Rectal smooth muscle tissue (tissue), 1 donor: ENCODE measurements around the gene PNMA8C.

Experiments
- H3K27ac ChIP-seq: one replicate; pipeline ENCODE4 v1.7.0; 2013; ENCODE audit warnings: low read depth, low read length, inconsistent platforms
- H3K27me3 ChIP-seq: one replicate; pipeline ENCODE4 v1.7.0; 2013; ENCODE audit warnings: low read length; ENCODE audit not compliant: control insufficient read depth, insufficient read depth
- H3K36me3 ChIP-seq: one replicate; pipeline ENCODE4 v1.7.0; 2013; ENCODE audit warnings: low read length; ENCODE audit not compliant: control insufficient read depth, insufficient read depth
- H3K4me1 ChIP-seq: one replicate; pipeline ENCODE4 v1.7.0; 2013; ENCODE audit warnings: low read length; ENCODE audit not compliant: control insufficient read depth, insufficient read depth
- H3K4me3 ChIP-seq: one replicate; pipeline ENCODE4 v1.7.0; 2013; ENCODE audit warnings: low read length
- H3K9ac ChIP-seq: one replicate; pipeline ENCODE4 v1.7.0; 2013; ENCODE audit warnings: low read length

Gene PNMA8C

DNA sequence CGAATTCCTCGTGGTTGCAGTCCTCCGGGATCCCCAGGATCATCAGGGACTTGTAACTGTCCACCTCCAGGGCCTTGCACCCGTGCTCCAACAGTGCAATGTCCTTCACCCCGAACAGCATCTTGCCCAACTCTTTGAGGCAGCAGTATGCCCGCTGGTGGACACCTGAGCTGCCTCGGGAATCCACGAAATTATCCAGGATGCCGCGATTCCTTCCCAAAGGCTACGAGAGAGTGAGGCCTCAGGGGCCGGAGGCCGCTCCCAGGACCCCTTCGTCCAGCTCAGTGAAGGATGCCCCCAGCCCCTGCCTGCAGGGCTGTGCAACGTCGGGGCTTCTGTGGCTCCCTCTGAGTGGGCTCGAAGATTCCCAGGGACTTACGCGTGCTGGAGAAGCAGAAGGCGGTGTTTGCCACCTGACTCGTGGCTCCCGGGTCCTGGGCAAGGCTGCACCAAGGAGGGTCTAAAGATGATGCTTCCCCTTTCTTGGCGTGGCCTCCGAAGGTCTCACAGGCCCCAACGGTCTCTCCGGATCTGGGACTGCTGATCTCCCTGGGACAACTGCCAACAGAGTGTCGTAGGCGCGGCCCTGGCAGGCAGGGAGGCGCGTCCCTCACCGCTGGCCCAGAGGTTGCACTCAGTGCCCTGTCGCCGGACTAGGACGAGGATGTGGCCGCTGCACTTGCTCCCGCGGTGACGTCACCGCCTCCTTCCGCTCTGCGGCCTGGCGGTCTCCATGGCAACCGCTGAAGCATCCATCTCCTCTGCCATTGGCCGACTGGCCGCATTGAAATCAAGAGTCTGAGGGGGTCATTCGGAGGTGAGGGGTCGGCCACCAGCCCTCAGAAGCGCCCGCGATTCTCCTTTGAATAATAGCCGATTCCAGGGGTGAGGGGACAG lies at the start of gene PNMA8C:
TSS of gene PNMA8C (minus strand) at position 698 of the 897 bp plus-strand sequence. CDS start at position 121, 577 bp downstream.
- Histone ChIP-seq H3K4me1 (peaks cover 2% of the 10 kb centered on the region), H3K36me3 (no peaks in the 10 kb centered on the region), H3K27ac (no peak within 1 kb of the TSS), H3K9ac (no peak within 1 kb of the TSS), H3K27me3 (peaks cover 2% of the 10 kb centered on the region), H3K4me3 (peak within 1 kb of the TSS; percentile 55)

DNA sequence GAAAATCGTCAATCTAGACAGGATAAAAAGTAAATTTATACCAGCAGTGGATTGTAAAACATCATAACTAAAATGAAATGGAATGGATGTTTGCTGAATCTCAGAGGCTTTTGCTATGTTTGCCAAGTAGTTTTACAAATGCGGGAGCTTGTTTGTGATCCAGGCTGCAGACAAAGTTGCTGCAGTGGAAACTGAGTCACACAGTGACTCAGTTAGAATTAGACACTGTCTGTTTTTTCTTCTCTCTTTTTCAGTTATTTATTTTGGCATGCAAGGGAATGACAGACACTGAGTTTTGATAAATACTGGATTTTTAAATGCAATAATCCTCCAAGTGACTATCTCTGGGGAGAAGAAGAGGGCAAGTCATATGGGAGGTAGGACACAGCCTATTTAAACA lies 47.2 kb upstream of the PNMA8C start:
- no peak overlapping the region for H3K27ac ChIP-seq
- no peak overlapping the region for H3K4me3 ChIP-seq
- H3K9ac ChIP-seq: no peak overlapping the region
- H3K27me3 ChIP-seq: no peaks in the 10 kb centered on the region
- H3K4me1 ChIP-seq: peaks cover 8% of the 10 kb centered on the region
- no peaks in the 10 kb centered on the region for H3K36me3 ChIP-seq

DNA sequence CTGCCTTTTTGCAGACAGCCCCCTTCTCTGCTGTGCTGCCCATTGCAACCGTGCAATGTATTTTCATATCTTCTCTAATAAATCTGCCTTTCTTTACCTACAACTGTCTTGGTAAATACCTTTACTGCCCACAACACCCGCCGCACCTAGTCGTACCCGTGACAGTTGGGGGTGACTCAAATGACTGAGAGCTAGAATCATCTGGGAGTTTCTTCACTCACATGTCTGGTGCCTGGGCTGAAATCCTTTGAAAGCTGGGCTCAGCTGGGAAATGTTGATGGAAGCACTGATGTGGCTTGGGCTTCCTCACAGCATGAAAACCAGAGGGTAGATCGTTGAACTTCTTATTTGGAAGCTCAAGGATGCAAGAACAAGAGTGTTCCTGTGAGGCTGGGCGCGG lies 45.5 kb upstream of the PNMA8C start:
- H3K27ac ChIP-seq: no peak overlapping the region
- no peak overlapping the region for H3K4me3 ChIP-seq
- H3K4me1 ChIP-seq: peaks cover 5% of the 10 kb centered on the region
- H3K9ac ChIP-seq: no peak overlapping the region
- H3K27me3 ChIP-seq: no peaks in the 10 kb centered on the region
- no peaks in the 10 kb centered on the region for H3K36me3 ChIP-seq

DNA sequence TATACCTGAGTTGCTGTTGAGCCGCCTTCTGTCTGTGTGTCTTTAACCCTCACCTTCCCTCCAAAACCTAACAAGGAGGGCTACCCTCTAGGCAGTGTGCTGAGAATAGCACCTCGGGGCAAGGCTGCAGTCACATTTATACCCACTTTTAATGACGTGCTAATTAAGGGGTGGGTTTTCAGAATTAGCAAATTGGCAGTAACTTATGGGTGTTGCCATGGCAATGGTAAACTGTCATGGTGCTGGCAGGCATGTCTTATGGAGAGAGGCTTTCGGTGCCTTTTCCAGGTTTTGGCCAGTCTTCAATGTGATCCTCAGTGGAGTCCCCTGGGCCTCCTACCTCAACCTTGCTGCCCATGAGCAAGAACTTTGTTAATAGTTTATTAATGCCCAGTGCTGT lies 43.9 kb upstream of the PNMA8C start:
- Histone ChIP-seq H3K36me3 (no peaks in the 10 kb centered on the region), H3K9ac (no peak overlapping the region), H3K4me1 (peaks cover 5% of the 10 kb centered on the region), H3K27ac (no peak overlapping the region), H3K4me3 (no peak overlapping the region), H3K27me3 (no peaks in the 10 kb centered on the region)

DNA sequence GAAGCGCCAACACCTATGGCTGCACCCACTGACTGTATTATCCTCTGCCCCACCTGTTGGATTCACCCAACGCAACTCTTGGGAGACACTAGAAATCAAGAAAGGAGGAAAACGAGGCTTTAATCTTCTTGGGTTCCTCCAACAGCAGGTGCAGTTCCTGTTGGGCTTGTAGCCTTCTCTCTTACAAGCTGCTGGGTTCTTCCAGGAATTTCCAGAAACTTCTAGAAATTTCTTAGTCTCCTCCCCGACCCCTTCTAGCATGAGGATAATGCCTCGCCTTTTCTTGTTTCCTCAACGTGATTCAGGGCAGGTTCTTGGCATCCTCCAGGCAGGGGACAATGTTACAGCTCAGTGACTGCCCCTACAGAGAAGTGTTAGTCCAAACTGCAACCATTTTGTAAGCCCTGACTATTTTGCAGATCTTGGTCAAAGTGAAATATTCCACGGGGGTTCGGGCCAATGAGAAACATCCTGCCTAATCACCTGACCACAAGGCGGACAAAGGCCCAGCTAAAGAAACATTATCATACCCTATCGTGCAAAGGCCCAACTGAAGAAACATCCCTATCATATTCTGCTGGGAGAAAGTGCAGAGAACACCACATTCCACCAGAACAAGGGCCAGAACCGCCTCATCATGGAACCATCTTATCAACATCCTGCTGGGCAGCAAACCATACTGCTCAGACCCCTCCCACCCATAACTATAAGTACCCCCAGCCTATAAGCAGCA lies 43.2 kb upstream of the PNMA8C start:
- Histone ChIP-seq H3K4me3 (peak overlapping the region; percentile 66), H3K9ac (no peak overlapping the region)

DNA sequence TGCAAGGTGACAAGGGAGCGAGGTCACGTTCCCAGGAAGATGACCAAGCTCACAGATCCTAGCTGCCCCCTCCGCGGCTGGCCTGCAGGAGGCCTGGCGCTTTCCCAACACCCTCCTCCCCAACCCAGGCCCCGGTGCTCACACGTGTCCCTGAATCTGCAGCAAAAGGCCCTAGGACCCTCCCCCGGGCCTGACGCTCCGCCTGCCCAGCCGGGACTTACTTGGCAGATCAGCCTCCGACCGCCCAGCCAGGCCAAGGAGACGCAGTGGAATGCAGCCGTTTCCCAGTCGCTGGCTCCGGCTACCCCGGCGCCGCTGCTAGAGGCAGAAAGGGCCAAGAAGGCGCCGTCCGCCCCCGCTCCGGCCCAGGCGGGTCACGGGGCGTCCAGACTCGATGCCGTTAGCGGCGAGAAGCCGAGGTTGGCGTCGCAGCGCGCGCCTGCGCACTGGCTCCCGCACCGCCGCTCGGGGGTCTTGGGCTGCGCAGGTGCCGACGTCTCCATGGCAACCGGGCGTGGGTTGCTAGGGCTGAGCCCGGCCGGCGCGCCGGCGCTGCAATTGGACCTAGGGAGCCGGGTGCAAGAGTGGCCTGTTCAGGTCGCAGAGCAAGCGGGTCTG lies 42.5 kb upstream of the PNMA8C start, which contains the start of gene PNMA8A:
TSS of gene PNMA8A (minus strand) at position 448 of the 618 bp plus-strand sequence. CDS start 528 bp downstream, outside the sequence.
- Histone ChIP-seq H3K9ac (no peak within 1 kb of the TSS), H3K4me1 (peaks cover 5% of the 10 kb centered on the region), H3K27me3 (no peaks in the 10 kb centered on the region), H3K36me3 (no peaks in the 10 kb centered on the region), H3K27ac (peak within 1 kb of the TSS; percentile 72), H3K4me3 (peak within 1 kb of the TSS; percentile 66)

More for the DNA sequence above, 43.2 kb upstream of the PNMA8C start:
- H3K4me1 ChIP-seq: peaks cover 5% of the 10 kb centered on the region
- H3K27me3 ChIP-seq: no peaks in the 10 kb centered on the region
- H3K36me3 ChIP-seq: no peaks in the 10 kb centered on the region
- peak overlapping the region; percentile 72 for H3K27ac ChIP-seq

DNA sequence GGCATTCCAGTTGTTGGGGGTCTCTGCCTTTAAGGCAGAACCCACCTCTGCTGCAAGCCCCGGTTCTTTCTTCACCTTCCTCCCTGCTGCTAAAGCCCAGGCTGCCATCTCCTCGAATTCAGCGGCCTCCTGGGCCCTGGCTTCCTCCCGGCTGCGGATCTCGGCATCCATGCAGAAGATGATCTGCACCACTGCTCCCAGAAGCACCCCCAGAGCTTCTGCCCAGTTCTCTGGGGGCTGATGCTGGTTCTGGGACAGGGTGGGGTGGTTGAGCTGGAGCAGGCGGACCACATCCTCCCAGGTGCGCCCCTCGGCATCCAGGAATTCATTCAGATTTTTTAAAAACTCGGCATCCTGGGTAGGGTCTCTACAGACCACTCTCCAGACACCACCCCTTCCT lies 41.6 kb upstream of the PNMA8C start:
- Histone ChIP-seq H3K9ac (no peak overlapping the region), H3K4me3 (no peak overlapping the region), H3K4me1 (peaks cover 5% of the 10 kb centered on the region), H3K27ac (no peak overlapping the region), H3K36me3 (no peaks in the 10 kb centered on the region), H3K27me3 (no peaks in the 10 kb centered on the region)

DNA sequence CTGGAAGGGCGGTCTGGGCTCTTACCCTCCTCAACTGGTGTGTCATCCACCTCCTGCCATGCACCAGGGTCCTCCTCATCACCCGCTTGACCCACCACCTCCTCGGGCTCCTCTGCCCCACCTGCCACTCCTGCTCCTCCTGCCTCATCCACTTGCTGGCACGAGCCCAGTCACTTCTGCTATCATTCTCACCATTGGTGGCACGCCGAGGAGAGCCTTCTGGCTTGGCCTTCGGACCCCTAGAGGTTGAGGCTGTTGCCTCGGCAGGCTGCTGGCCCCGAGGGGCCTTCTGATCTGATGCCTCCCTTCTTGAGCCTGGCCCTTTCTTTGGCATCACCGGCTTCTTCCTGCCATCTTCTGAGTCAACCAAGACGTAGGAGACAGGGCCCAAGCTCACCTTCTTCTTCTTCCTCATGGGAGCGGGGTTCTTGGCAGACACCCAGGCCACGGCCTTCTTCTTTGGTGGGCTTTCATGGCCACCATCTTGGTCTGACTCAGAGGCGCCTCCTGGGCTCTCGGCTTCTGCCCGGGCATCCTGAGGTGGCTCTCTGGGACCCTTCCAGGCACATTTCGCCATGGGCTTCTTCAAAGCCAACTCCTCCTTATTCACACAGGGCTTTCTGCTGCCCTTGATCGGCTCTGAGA lies 40.9 kb upstream of the PNMA8C start:
- no peak overlapping the region for H3K9ac ChIP-seq
- H3K36me3 ChIP-seq: no peaks in the 10 kb centered on the region
- peaks cover 5% of the 10 kb centered on the region for H3K4me1 ChIP-seq
- H3K27ac ChIP-seq: no peak overlapping the region
- no peaks in the 10 kb centered on the region for H3K27me3 ChIP-seq
- no peak overlapping the region for H3K4me3 ChIP-seq

DNA sequence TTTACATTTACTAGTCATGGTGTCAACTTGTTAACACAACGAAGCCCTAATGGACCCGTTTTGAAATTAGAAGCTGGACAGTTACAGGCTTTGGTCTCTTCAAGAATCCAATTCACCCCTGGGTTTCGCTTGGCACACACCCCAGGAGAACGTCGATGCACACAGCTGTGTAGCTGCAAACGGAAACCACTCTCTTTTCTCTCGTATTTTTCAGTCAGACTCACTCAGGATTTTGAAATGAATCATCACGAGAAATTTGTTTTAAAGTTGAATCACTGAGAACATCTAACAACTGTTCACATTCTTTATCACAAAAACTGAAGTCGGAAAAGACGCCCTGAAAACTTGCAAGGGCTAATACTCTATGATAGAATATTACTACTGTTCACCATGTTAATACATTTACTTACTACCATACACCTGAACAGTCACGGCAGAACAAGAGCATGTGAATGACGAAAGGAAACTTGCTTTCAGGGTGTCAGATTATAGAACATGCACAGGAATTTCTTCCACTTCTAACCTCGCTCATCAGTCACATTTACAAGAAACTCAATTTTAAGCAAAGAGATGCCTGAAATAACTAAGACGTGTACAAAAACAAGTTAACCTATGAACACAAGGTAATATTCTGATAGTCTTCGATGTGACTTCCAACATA lies 37.9 kb upstream of the PNMA8C start:
- H3K9ac ChIP-seq: no peak overlapping the region
- no peaks in the 10 kb centered on the region for H3K36me3 ChIP-seq
- no peak overlapping the region for H3K27ac ChIP-seq
- no peaks in the 10 kb centered on the region for H3K27me3 ChIP-seq
- H3K4me1 ChIP-seq: peaks cover 1% of the 10 kb centered on the region
- H3K4me3 ChIP-seq: no peak overlapping the region

DNA sequence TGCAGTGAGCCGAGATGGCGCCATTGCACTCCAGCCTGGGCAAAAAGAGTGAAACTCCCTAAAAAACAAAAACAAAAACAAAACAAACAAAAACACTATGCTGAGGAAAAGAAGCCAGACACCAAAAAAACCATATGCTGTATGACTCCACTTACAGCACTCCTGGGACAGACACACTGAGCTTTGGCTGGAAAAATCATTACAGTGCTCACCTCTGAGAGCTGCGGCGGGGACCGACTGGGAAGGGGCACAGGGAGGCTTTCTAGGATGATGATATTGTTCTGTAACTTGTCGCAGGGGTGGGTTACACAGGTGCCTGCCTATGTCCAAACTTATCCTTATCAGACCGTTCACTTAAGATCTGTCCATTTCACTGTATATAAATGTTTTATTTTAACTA lies 34.8 kb upstream of the PNMA8C start:
- Histone ChIP-seq H3K27ac (no peak overlapping the region), H3K4me1 (no peaks in the 10 kb centered on the region), H3K9ac (no peak overlapping the region), H3K4me3 (no peak overlapping the region), H3K36me3 (no peaks in the 10 kb centered on the region), H3K27me3 (no peaks in the 10 kb centered on the region)

DNA sequence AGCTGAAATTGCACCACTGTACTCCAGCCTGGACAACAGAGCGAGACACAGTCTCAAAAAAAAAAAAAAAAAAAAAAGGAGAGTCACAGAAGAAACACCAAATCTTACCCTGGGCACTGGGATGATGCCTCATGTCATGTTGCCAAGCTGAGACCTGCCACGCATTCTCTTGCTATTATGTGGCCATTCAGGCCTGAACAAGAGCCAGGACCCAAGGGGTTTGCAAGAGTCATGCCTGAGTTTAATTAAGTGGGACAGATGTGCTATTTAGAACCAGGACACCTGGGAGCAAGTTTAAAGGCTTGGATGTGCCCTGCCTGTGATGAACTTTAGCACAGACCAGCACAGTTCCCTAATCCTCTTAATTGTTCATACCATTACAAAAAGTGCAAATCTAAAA lies 32.8 kb upstream of the PNMA8C start:
- Histone ChIP-seq H3K4me3 (no peak overlapping the region), H3K27ac (no peak overlapping the region), H3K4me1 (no peaks in the 10 kb centered on the region), H3K36me3 (no peaks in the 10 kb centered on the region), H3K9ac (no peak overlapping the region), H3K27me3 (no peaks in the 10 kb centered on the region)
